Measurements from ENCODE around the gene THG1L. TPM values are rescaled to one million over a fixed set of nuclear protein-coding genes. Genes with fewer than 3 reads are reported as not detected.

Gene THG1L
- total RNA-seq, 6 experiments from 2014 or later = 13.2 to 16.1 (median 13.5) TPM

- peak; percentile 18 for DNase-seq
- Mint-ChIP-seq H3K4me3 (no peak overlapping the region), H3K27ac (no peak overlapping the region)
Observed at GRCh38 chr5:157740229-157740610, 9.0 kb downstream of the THG1L start.

GRCh38 chr5:157741131-157741530 is 9.9 kb downstream of the THG1L start:
- no peaks in the 10 kb centered on the region for H3K9me3 Mint-ChIP-seq
- peaks cover 27% of the 10 kb centered on the region for H3K4me1 Mint-ChIP-seq (ENCODE audit: low read depth)

More at GRCh38 chr5:157740229-157740610, 9.0 kb downstream of the THG1L start:
- Mint-ChIP-seq H3K36me3 (ENCODE audit: low read depth) (no peaks in the 10 kb centered on the region; the same call in 1 of the 2 replicates), H3K4me1 (ENCODE audit: low read depth) (peaks cover 20% of the 10 kb centered on the region), H3K9me3 (no peaks in the 10 kb centered on the region), H3K27me3 (ENCODE audit: insufficient read depth) (0 out of 2 replicates have a peak, but pooled peaks cover 1% of the 10 kb centered on the region)
- peak; percentile 78 for TF ChIP-seq CTCF (IDR thresholded peaks at IDR 0.05)

GRCh38 chr5:157743163-157744050 is 12.2 kb downstream of the THG1L start, which contains the start of gene LSM11:
Gene LSM11, plus strand, starts transcription at chr5:157743712. Its CDS starts 39 bp downstream, at chr5:157743751.
- peak; percentile 100 for TF ChIP-seq CTCF (IDR thresholded peaks at IDR 0.05)
- Mint-ChIP-seq H3K4me1 (ENCODE audit: low read depth) (peaks cover 44% of the 10 kb centered on the region), H3K27ac (peak within 1 kb of the TSS; percentile 78), H3K4me3 (peak within 1 kb of the TSS; percentile 92), H3K36me3 (ENCODE audit: low read depth) (no peaks in the 10 kb centered on the region; the same call in 1 of the 2 replicates), H3K9me3 (no peaks in the 10 kb centered on the region), H3K27me3 (ENCODE audit: insufficient read depth) (0 out of 2 replicates have a peak, but pooled peaks cover 1% of the 10 kb centered on the region)
- DNase-seq = peak; percentile 63

More at GRCh38 chr5:157741131-157741530, 9.9 kb downstream of the THG1L start:
- Mint-ChIP-seq H3K4me3 (no peak overlapping the region), H3K27ac (no peak overlapping the region), H3K27me3 (ENCODE audit: insufficient read depth) (0 out of 2 replicates have a peak, but pooled peaks cover 1% of the 10 kb centered on the region), H3K36me3 (ENCODE audit: low read depth) (no peaks in the 10 kb centered on the region; the same call in 1 of the 2 replicates)
- no peak for TF ChIP-seq CTCF (IDR thresholded peaks at IDR 0.05)
- no peak for DNase-seq

- Mint-ChIP-seq H3K36me3 (ENCODE audit: low read depth) (no peaks in the 10 kb centered on the region; the same call in 1 of the 2 replicates), H3K9me3 (no peaks in the 10 kb centered on the region), H3K4me1 (ENCODE audit: low read depth) (peaks cover 53% of the 10 kb centered on the region), H3K27ac (peak overlapping the region; percentile 78), H3K27me3 (ENCODE audit: insufficient read depth) (0 out of 2 replicates have a peak, but pooled peaks cover 1% of the 10 kb centered on the region), H3K4me3 (peak overlapping the region; percentile 92)
- TF ChIP-seq CTCF (IDR thresholded peaks at IDR 0.05) = no peak
- DNase-seq = no peak
Observed at GRCh38 chr5:157744051-157745011, 13.1 kb downstream of the THG1L start.

- H3K27ac Mint-ChIP-seq = no peak overlapping the region
- no peak for TF ChIP-seq CTCF (IDR thresholded peaks at IDR 0.05)
- no peaks in the 10 kb centered on the region for H3K9me3 Mint-ChIP-seq
- H3K4me1 Mint-ChIP-seq (ENCODE audit: low read depth) = peaks cover 60% of the 10 kb centered on the region
- H3K27me3 Mint-ChIP-seq (ENCODE audit: insufficient read depth) = 0 out of 2 replicates have a peak, but pooled peaks cover 1% of the 10 kb centered on the region
- peak overlapping the region; percentile 92 for H3K4me3 Mint-ChIP-seq
- no peaks in the 10 kb centered on the region for H3K36me3 Mint-ChIP-seq (ENCODE audit: low read depth)
- DNase-seq = no peak
Observed at GRCh38 chr5:157745041-157745456, 13.8 kb downstream of the THG1L start.
